Stomach (tissue), 4 donors: ENCODE results near the gene RNF149.

Experiments used
- CTCF ChIP-seq, 7 experiments: fragments of 450-650 bp in 4 of 7; fragments of 200-600 bp in 3 of 7; sonication (generic) in 3 of 7; IDR thresholded peaks; one replicate each; pipeline ENCODE4 v1.5.1; 2016 to 2019; ENCODE audit warnings: antibody characterized with exemption in 7 of 7, control low read depth in 2 of 7, mild to moderate bottlenecking in 1 of 7
- POLR2AphosphoS5 ChIP-seq, 3 donors: sonication (generic); formaldehyde crosslinking; IDR thresholded peaks; one replicate each; pipeline ENCODE4 v1.6.1; 2016; ENCODE audit warnings: antibody characterized with exemption in 3 of 3

- no peak for TF ChIP-seq POLR2AphosphoS5 (IDR thresholded peaks at IDR 0.05)
- no peak for TF ChIP-seq CTCF (IDR thresholded peaks at IDR 0.05)
These were observed 17.8 kb downstream of the RNF149 start for GRCh38 chr2:101290711-101291110.
